GM18861 (cell line): ENCODE results near the gene KCNK18.
A peak's percentile ranks its signal among the peaks of the same experiment; 100 is the strongest.

Source experiments
- ATAC-seq: cut with Tn5 transposase; IDR thresholded peaks from one replicate; pipeline ENCODE4 v1.9.1; 2021; ENCODE audit not compliant: unreplicated experiment

KCNK18 gene

DNA sequence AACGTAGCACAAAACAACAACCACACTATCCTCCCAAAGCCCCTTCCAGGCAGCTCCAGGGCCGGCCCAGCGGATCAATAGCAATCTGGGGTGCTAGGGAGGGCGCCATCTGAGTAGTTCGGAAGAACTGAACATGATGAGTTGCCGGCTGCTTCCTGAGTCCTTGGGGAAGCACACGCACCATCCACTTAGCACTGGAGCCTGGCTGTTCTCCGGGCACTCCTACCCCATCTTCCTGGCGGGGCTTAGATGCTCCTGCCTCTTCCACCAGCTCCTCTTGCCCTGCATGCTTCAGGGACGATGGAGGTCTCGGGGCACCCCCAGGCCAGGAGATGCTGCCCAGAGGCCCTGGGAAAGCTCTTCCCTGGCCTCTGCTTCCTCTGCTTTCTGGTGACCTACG, at the start of gene KCNK18:
Gene KCNK18 (plus strand): TSS at position 301 of the 400 bp plus-strand sequence. CDS start 0 bp downstream, at position 301.
- no peak for ATAC-seq

DNA sequence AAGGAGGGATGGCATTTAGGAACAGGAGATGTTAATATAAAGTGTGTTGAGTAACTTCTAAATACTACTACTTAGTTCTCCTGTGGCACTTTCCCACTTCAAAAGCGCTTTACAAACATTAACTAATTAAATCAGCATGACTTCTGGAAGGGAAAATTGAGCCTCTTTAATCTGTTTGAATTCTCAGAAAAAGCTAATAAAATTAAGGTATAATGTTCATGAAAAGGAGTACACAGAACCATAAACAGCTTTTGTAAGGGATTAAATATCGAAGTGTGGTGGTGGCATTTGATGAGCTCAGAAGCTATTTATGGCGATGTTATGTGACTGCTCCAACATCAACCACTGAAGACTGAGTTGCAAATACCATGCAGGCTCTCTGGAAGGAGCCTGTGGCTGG, 49.0 kb upstream of the KCNK18 start:
- no peak for ATAC-seq

DNA sequence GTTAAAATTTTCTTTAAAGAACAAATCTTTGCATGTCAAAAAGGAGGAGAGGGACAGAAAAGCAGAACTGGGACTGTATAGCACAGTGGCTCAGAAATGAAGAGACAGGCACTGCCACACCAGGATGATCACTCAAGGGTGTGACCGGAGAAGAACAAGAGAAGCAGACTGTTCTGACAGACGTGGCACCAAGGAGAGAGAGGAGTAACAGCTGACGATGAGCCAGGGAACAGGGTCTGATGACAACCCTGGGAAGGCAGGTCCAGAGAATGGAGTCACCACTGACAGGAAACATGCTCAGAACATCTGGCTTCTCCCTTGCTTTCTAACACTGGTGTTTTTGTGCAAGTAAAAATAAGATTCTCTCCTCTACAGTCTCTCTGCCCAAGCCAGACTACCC, 44.6 kb upstream of the KCNK18 start:
- no peak for ATAC-seq

DNA sequence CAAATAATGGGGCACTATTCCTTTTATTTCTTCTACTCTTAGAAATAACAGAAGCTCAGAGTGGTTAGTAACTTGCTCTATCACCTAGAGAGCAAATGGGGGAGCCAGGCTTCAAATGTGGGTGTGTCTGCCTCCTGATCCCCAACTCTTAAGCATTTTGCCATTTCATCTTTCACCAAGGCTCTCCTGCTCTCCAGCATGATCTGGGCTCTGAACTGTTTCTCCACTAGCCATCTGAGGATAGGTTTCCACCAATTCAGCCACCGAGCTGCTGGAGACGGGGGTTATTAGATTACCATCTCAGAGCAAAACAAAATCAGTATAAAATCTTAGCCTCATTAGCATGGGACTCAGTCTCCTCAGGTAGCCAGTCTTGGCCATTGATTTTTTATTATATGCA, 39.0 kb upstream of the KCNK18 start:
- no peak for ATAC-seq

DNA sequence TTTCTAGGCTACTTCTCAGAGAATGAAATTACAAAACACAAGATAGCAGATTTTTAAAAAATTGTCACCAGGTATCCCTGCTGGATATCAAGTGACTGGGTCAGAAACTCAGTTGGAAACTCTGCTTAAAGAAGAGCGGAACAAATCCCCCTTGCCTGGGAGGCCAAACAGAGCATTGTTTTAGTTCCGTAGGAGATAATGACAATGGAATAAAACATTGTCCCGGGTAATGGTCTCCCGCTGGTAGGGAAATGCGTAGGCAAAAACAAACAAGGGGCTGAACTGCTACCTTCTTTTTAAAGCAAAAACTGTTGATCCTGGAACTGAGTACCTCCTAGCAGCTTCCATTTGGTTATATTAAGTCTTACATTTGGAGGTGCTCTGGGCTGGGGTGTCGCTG, 37.9 kb upstream of the KCNK18 start:
- ATAC-seq = no peak

DNA sequence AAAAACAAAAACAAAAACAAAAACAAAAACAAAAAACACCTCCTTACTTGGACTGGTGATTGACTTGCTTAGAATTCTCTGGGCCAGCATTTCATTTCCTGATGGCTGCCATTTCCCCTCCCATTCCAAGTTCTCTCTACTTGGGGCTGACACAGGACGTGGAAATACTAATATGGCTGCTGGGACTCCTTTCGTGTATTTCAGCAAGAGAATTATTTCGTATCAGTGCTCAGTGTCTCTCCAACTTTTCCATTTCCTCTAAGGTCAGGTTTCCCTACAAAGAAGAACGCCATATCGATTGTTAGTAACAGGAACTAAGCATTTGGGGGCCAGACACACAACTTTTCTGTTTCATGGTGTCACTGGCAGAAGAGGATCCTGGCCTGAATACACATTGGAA, 36.7 kb upstream of the KCNK18 start:
- ATAC-seq = no peak

DNA sequence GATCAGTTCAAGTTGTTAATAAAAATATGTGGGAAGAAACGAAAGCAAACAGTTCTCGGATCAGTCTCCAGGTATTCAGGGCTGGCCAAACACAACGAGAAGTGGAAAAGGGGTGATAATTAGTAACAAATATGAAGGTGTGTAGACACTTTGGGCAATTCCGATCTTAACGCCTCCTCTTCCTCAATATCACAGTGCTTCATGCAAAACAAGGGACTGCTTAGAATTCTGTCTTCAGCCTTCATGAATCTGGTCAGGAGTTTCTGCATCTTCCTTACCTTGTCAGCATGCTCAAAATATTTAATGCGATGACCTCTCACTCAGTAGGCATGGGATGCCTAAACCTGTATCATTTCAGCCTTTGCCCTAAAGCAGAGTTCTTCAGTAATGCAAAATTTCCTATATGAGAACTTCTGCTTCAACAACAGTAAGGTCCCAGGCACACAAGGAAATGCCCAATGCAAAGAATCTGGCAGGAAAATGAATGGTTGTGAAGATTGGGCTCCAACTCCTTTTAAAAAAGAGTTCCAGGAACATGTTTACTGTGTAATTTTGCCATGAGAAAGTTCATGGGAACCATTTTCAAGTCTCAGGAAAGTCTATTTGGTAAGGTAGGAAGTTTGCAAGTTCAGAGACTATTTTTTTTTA, 35.8 kb upstream of the KCNK18 start:
- ATAC-seq = no peak

DNA sequence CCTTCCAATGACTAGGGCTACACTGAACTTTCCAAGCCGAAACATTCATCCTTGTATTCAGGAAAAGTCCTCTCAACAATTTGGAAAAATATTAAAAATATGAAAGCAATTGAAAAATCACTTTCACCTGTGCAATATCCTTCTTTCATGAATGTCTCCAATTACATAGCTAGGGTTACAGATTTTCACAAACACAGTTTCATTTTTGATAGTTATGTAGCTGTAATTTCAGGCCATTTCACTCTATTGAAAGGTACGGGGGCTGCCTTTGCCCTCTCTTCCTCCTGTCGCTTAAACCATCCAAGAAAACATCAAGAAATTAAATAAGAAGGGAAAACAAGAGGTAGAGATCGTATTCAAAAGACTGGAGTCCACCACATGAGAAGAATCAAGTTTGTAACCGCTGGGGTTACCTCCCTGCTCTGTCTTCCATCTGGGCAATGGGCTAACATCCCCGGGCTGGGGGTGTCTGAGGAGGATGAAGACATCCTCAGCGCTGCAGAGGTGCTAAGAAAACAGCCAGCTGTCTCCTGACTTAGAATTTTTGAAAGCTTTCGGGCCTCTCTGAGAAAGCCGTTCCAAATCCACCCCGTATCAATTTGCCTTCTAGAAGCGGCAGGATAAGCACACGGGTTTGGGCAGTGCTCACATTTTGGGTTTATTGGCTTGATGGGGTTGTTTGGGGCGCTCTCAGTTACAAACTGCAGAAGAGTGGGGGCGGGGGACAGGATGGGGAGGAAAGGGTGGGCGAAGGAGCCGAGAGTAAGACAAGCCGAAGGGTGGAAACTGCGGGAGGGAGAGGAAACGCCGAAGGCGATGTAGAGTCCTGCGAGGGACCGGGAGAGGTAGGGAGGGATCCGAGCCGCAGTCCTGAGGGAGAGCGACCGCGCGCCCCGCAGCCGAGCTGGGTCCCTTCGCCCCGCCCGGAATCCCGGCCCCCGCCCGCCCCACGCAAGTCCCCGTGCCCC, 34.9 kb upstream of the KCNK18 start:
- no peak for ATAC-seq

DNA sequence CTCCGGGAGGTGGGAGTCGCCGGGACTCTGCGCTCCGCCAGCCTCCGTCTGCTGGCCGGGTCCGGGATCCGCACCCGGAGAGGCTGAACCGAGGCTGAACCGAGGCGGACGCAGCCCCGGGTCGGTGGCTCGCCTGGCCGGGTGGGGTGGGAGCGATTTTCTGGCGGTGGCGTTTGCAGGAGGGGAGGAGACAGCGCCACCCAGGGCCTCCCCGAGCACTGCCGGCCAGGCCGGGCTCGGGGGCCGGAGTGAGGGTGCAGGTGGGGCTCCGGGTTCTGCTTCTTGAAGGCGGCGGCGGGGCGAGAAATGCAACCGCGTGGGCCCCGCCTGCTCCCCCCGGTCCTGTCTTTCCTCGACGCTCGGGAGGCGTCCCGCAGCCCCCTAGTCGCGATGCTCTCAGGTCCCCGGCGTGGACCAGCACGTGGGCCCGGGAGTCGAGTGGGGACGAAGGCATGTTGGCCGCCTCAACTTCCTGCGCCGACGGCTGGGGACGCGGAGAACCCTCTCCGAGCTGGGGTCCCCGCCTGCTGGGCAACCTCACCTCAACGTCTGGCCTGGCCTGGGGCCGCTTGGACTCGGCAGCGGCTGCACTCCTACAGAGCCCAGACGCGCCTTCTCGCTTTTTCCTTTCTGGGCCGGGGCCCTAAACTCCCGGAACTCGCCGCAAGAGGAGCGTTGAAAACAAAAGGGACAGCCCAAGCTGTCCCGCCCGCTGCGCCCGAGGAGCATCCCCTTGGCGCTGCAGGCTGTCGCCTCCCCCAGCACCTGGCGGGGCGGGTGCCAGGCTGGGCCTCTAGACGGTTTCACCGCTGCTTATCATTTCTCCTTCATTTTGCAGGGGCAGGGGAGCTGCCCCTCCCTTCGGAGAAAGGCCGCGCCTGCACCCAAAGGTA, 34.0 kb upstream of the KCNK18 start:
- no peak for ATAC-seq

DNA sequence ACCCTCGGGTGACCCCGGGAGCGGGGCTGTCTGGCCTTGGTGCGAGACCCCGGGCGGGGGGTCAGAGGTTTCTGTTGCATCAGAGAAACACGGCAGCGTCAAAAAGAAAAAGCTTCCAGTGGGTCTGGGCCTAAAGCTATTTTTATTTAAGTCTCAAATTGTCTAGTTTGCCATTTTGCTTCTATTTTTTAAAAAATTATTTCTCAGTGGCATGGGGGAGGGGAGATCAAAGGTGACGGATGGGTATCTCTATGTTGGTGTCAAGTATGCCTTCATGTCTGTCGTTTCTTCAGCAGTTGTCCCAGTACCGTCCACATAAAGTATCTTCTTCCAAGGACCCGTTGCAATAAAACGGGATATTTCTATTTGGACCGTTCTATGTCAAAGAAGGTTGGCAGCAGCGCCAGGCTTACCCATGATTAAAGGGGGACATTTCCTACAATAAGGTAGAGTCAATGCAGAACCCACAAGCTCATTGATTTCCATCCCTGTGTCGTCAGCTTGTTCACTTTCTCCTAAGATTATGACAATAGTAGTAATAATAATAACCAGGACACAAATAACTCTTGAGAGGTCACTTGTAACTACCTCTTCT, 33.2 kb upstream of the KCNK18 start:
- no peak for ATAC-seq

DNA sequence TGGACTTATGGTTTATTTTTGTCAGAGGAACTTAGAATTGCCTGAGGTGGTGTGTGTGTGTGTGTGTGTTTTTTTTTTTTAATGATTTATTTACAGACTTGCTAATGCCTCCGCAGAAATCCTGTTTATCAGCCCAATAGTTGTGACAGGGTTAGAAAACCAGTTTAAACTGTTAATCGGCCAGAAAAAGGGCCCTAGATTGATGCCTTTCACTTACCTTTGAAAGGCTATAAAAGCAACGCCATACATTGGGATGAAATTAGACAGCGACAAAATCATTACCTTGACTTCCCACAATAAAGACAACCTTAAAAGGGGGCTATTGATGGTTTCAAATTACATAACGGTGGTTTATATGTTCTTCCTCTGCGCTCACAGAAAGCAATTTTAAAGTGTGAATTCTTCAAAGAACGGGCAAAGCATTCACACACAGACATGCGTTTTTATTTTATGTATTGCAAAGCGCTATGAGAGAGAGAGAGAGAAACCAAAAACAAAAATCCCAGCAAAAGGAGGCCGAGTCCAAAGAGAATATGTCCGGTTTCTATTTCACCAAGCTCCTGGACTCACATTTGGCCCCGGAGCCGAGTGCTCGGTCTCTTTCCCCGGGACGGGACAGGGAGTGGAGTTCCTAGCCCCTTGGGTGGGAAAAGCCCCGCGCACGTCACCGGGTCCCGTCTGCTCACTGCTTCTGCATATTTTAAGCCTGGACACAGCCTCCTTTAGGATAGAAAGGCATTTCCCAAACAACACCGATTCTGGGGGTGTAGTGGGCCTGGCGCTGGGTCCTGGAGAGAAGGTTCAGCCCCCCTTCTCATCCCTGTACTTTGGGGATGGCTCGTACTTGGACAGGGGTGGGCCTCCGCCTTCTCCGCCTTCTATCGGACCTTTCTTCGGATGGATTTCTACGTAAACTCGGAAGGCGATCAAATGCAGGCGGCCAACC, 32.4 kb upstream of the KCNK18 start:
- ATAC-seq = no peak

DNA sequence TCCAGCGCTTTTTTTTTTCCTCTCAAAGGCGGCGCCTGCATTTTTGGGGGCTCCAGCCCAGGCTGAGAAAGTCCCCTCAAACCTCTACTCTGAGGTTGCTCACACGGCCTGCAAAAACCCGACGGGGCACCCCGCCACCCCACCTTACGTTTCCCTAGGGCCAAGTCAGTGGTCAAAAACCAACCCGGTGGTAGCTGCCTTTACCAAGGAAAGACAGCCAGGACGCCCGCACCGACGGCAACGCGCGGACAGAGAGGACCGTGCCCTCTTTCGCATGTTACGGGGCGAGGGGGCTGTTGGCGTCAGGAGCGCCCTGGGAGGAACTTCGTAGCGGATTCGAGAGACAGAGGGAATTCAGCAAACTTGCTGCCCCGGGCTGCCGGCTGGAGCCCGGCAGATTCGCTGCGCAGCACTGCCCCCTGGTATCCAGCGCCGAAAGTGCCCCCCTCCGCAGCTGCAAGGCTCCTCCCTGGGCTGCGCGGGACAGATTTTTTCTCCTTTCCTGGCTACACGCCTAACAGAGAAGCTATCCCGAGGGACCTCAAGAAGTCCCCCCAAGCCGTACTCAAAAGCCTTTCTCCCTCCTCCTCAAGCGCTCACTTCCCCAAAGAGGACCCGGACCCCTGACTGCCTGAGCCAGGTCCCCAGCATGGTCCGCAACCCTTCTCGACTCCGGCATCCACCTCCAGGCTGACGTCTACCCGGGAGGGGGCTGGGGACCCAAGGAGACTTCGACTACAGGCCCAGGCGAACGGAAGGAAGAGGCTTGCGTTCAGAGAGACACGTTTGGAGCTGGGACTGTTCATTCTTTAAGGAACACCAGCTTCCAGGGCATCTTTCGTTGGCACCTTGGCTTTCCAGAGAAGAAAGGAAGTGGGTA, 31.5 kb upstream of the KCNK18 start:
- no peak for ATAC-seq

DNA sequence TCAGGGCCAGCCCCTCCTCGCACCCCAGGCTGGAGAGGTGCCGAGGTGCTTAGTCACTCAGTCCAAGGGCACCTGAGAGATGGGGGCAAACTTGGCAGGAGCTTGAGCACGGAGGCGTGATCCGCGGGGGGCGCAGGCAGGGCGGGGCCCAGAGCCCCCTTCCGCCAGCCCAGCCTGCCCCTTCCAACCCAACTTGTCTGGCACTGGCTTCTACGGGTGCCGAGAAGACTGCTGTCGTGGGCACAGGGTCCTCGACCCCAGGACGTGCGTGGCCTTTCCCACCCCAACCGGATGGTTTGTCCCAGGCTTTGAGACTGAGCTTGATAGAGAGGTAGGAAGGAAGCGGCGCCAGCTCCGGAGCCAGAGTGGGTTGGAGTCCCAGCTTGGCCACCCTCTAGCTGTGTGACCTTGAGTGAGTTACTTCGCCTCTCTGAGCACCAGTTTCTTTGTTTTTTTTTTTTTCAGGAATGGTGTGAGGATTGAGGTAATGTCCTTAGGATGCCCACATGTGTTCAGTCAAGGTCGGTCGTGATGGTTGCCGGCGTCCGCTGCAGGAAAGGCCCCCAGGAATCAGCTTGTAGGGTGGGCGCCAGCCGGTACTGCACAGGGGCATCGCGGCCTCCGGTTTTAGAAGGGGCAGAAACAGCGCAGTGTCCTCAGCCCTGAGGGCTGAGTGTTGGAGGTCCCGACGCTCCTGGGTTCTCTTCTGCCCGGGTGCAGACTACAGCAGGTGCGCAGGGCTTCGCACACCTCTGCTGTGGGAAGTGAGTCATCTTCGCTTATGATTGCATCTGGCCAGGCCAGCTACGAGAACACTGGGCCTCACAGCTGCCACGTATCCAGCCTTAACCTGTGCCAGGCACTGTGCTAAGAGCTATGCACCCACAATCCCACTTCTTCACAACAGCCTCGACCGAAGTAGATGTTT, 30.6 kb upstream of the KCNK18 start:
- ATAC-seq = no peak

DNA sequence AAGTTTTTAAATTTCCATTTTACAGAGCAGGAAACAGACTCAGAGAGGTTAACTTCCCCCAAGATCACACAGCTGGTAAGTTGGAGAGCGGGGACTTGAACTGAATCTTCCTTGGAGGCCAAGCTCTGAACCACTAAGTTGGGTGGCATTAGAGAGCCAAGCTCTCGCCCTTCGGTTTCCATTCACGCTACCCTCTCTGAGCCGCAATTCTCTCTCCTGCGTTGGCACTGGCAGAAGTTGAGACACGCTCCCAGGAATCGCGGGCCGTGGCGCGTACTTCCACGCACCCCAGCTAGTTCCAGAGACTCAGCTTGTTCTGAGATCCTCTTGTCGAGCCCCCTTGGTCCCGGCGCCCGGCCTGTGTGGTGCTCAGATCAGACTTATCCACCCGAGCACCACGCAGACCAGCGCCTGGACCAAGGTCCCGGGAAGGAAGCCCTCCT, 29.9 kb upstream of the KCNK18 start:
- ATAC-seq = no peak

DNA sequence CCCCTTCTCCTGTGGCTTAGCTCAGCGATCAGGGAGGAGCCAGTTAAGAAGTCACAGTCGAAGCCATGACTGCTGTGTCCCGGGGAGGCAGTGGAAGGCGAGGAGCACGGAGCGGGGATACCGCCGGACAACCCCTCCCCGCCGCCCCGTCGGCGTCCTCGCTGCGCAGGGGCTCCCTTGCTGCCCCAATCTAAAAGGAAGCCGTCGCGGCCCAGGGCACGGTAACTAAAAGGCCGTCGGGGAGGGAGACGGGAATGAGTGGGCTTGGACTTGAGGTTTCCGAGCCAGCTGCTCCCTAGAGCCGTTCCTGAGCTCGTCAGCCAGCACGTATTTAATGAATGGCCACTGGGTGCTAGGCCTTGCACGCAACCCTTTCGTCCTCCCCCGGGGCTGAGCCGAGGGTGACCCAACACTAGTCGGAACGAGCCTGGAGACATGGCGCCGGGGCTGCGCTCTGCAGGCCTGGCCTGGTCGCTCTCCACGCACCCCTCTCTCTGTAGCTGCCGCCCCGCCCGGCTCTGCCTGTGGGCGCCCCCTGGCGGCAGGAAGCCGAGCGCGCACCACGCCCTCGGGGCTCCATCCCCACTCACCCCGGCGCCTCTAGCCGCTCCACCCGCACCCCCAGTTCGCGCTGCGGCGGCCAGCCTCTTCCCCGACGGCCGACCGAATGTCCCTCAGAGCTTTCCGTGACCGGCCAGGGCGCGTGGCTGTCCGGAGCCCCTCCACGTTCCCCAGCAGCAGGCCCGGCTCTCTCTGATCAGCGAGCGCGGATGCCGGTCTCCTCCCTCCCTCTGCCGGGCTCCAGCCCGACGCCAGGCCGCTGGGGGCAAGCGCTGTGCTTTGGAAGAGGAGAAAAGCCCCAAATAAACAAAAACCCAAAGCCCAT, 29.3 kb upstream of the KCNK18 start:
- peak; percentile 91 for ATAC-seq

DNA sequence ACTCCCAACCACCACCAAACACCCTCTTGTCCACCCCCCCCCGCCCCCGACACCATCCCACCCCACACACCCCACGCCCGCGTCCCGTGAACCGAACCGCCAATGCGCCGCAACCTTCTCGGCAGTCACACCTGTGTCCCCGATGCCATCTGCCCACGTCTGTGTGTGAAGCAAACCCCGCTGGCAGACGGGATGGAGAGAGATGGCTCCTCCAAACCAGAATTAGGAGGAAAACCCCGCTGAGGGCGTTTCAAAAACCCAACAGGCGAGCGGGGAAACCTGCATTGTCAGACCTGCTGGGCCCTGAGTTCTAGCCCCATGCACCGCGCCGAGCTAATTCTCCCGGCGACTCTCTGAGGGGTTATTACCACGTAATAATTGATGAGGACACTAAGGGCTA, 28.6 kb upstream of the KCNK18 start:
- ATAC-seq = no peak

DNA sequence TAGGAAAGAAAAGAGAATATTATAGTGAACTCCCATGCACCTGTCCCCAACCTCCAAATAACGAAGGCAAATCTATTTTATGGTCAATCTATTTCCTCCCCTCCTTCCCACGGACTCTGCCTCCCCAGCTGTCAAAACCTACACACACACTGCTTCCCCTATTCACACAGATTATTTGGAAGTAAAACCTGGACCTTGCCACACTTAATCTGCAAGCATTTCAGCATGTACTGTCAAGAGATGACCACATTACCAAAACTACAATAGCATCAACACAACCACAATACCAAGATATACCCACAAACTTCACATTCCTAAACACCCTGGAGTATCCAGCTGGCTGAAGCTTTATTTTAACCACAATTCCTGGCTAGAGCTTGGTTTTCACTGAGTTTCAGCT, 27.8 kb upstream of the KCNK18 start:
- no peak for ATAC-seq
